DOHH2 (cell line): ENCODE results near the gene KL.

Experiments used
- CTCF ChIP-seq: fragments of 200-600 bp; sonication (generic); IDR thresholded peaks from one replicate; pipeline ENCODE4 v1.5.1; 2014; ENCODE audit warnings: antibody characterized with exemption, mild to moderate bottlenecking, low read depth, low read length; ENCODE audit not compliant: poor library complexity, severe bottlenecking
- EZH2phosphoT487 ChIP-seq: fragments of 200-600 bp; sonication (generic); IDR thresholded peaks from 2 replicates; pipeline ENCODE4 v1.6.1; 2017; ENCODE audit warnings: borderline replicate concordance, mild to moderate bottlenecking, antibody characterized with exemption, low read length, moderate library complexity, mixed read lengths

GRCh38 chr13:33109271-33109697 lies 93.1 kb downstream of the KL start:
- no peak for TF ChIP-seq CTCF
- no peak for TF ChIP-seq EZH2phosphoT487
